Hematopoietic multipotent progenitor cell treated with erythropoietin and hydrocortisone succinate and interleukin-3 and kit ligand, for 15 days (in vitro differentiated cells): Measurements from ENCODE around the gene SLITRK2.

Source experiments
- DNase-seq: peaks from one replicate; pipeline ENCODE4 v3.0.0-alpha.2; 2015; ENCODE audit warnings: low spot score

Gene SLITRK2, protein sequence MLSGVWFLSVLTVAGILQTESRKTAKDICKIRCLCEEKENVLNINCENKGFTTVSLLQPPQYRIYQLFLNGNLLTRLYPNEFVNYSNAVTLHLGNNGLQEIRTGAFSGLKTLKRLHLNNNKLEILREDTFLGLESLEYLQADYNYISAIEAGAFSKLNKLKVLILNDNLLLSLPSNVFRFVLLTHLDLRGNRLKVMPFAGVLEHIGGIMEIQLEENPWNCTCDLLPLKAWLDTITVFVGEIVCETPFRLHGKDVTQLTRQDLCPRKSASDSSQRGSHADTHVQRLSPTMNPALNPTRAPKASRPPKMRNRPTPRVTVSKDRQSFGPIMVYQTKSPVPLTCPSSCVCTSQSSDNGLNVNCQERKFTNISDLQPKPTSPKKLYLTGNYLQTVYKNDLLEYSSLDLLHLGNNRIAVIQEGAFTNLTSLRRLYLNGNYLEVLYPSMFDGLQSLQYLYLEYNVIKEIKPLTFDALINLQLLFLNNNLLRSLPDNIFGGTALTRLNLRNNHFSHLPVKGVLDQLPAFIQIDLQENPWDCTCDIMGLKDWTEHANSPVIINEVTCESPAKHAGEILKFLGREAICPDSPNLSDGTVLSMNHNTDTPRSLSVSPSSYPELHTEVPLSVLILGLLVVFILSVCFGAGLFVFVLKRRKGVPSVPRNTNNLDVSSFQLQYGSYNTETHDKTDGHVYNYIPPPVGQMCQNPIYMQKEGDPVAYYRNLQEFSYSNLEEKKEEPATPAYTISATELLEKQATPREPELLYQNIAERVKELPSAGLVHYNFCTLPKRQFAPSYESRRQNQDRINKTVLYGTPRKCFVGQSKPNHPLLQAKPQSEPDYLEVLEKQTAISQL

GRCh38 chrX:145817331-145818185 is at the start of gene SLITRK2:
TSS of gene SLITRK2 (plus strand) at chrX:145817829. CDS start at chrX:145822426, 4,597 bp downstream.
- no peak for DNase-seq

- no peak for DNase-seq
Measured at GRCh38 chrX:145773006-145773405, 44.6 kb upstream of the SLITRK2 start.

DNA sequence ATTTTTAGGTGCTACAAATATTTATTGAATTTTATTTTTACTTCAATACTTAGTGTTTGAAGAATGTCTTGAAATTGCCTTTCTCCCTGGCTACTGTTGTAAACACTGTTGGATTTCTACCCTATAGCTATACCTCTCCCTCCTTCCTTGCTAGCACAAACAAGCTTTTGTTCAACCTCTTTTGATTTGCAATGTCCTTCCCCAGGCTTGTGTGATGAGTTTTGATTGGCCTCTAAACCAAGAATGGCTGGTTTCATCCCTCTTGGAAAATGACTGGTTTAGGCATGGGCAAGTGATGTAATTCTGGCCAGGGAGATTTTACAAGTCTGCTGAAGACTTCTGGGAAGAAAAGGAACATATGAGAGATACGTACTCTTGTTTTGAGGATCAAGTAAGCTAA is 25.3 kb upstream of the SLITRK2 start:
- DNase-seq, result no peak

DNA sequence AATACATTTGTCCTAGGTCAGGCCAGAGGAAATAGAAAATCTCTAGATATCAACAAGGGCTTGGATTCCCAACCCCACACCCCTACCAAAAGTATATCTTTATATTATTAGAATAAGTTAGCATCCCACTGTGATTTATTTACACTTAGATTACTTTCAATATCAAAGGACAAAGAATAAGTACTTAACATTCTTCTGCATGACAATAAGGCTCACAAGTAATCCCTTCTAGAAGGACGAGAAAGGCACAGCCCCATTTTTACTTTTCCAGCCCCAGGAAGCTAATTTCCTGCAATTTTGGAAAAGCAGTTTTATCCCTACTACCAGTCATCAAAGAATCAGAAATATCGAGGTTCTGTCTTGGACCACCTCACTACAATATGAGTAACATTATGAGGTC is 14.1 kb upstream of the SLITRK2 start:
- DNase-seq, result no peak

DNA sequence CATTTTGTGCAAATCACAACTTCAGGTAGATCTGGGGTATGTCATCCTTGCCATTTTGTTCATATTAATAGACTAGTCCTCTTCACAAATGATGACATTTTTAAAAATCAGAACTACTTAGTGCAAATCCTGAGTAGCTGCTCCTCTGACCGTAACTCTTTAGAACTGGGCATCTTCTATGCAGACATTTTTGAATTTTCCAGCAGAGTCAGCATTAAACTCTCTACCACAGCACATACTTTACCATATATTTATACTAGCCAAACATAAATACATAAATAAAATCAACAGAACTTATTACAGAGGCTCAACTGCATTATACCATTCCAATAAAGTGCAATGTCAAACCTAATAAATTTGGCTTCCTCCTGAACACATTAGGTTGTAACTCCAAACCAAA is 4.5 kb upstream of the SLITRK2 start:
- DNase-seq, result no peak

DNA sequence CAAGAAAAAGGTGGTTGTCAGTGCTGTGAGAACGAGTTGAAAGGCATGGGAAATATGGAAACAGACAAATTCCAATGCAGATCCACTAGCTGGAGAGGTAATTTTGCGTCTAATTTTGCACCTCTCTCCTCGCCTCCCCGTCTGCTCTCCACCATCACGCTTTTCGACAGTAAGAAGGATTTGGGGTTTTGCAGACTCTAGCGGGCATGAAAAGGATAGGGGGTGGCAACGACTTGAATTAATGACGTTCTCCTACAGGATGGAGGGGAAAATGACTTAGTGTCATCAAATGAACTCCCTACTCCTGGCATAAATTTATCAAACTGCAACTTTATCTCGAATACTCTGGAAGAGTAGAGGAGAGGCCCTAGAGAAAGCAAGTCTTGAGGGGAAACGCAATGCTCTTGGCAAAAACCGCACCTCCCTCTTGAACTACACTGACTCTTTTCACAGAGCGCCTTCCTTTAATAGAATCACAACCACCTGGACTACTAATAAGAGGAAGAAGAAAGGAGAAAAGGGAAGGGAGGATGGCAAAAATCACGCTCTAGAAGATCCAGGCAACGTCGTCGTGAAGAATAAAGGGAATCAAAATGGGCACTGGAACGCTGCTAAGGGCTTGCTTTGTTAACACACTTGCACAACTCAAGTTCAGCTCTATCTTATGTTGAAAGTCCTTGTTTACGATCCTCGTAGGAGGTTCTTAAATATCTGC is 871 bp upstream of the SLITRK2 start:
- DNase-seq, result no peak

- DNase-seq, result no peak
Measured at GRCh38 chrX:145818186-145819113, 821 bp downstream of the SLITRK2 start.

DNA sequence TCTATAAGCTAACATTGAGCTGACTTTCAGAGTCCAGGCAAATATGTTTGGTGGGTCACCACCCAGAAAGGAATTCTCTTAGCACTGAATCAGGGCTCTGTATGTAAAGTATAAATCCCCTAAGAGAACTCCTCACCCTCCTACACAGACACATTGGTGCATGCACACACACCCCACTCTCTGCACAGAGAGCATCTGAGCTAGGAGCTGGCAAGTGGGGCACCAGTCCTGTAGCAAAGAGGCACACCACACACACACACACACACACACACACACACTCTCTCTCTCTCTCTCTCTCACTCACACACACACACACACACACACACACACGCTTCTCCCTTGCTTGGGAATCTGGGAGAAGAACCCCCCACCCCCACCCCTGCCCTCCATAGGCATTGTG is 3.2 kb downstream of the SLITRK2 start:
- no peak for DNase-seq

GRCh38 chrX:145821291-145821897 is 3.8 kb downstream of the SLITRK2 start:
- DNase-seq, result no peak

DNA sequence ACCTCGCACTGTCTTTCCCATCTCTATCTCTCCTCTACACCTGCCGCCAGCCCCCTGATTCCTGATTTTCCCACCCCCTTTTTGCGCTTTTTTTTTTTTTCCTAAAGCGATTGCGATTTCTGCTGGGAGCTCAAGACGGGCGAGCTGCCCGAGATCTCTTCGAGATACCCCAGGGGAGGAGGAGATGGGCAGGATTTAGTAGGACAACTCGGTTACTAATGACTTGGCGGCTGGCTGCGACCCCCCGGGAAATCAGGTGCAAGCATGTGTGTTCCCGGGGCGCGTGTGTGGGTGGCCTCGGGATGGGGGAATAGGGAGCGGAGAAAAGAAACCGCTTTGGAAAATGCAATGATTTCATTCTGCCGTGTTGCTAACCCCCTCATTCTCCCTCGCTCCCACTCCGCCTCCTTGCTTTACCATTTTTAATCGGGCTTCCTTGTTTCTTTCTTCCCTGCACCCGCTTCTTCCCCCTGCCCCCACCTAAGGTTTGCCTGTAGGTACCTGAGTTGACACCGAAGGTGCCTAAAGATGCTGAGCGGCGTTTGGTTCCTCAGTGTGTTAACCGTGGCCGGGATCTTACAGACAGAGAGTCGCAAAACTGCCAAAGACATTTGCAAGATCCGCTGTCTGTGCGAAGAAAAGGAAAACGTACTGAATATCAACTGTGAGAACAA is 4.4 kb downstream of the SLITRK2 start:
- no peak for DNase-seq

- no peak for DNase-seq
Measured at GRCh38 chrX:145823132-145823531, 5.5 kb downstream of the SLITRK2 start.

- DNase-seq, result no peak
Measured at GRCh38 chrX:145825896-145826295, 8.3 kb downstream of the SLITRK2 start.

DNA sequence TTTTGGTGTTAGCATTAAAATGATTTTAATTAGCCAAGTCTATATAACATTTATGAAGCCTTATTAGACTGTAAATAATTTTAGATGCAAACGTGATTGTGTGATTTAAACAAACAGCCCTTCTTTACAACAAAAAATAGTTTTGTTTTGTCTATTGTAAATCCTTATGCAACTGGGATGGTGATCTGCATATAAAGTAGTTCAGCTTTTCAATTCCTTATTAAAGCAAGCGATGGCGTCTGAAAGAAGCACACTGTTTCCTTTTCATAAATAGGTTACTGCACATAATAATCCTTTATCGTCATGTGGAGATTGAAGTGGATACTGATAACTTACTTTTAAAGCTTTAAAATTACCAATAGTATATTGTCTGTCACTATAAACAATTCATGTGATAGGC is 8.8 kb downstream of the SLITRK2 start:
- no peak for DNase-seq

- DNase-seq, result no peak
Measured at GRCh38 chrX:145832796-145833195, 15.2 kb downstream of the SLITRK2 start.

GRCh38 chrX:145840531-145840930 is 22.9 kb downstream of the SLITRK2 start:
- no peak for DNase-seq

DNA sequence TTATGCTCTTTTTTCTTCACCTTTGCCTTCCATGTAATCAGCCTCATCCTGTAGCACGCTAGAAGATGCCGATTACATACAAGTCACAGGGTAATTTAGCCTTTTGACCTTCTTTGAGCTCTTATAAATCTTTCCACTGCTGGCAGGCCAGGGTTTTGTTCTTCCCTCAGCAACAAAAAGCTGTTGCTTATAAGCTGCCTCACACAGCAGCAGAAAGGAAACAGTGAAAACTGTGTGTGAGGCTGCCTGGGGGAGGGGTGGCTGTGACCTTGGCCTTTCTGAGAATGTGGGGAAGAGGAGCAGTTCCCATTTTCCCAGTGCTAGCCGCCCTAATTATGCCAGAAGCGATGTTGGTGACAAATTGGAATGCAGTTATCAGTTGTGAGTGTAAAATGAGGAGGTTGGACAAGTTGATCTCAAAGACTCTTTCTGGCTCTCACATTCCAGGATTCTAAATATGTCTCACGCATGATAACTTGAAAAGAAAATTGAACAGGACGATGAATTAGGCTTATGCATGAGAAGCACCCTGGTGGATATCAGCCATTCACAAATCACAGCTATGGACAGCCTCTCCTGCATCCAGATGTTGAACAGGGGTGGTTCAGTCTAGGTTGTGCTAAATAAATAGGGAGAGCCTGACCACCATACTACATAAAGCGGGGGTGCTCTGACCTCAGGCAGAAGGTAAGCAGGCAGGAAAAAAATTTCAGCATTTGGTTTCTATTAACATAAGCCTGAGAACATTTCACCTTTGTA is 25.7 kb downstream of the SLITRK2 start:
- DNase-seq, result no peak

DNA sequence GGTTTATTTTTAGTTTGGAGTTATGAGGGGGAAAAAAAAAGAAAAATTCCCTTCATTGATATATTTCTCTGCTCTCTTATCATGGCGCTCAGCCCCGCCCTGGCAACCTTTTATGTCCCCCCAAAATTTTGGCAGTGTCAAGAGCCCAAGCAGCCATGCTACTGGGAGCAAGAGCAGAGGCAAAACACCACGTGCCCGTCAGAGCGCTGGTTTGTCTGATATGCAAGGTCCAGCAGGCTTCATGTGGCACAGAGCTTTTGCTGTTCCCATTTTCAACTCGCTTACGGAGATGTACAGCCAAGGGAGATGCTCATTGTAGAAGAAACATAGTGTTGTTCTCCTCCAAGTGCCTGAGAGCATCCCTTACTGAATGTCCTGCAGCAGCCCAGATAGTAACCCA is 27.3 kb downstream of the SLITRK2 start:
- no peak for DNase-seq

GRCh38 chrX:145848448-145848847 is 30.8 kb downstream of the SLITRK2 start:
- no peak for DNase-seq

GRCh38 chrX:145848857-145849256 is 31.2 kb downstream of the SLITRK2 start:
- DNase-seq, result no peak
